SU-DHL-6 (cell line): ENCODE data around the gene CYP4F22.
"Not testable (repeated sequence)": the region's sequence is repeated elsewhere in the genome, so short reads cannot be mapped to it uniquely, and the experiment has no call there.

ENCODE experiments used
- H2AFZ ChIP-seq: fragments of 200-600 bp; sonication (generic); 2 replicates; pipeline ENCODE4 v1.6.1; 2014; ENCODE audit warnings: low read depth, mild to moderate bottlenecking, moderate library complexity, mixed read lengths, antibody characterized with exemption, low read length; ENCODE audit not compliant: severe bottlenecking
- H3F3A ChIP-seq: fragments of 200-600 bp; shearing (Covaris generic); 2 replicates; pipeline ENCODE4 v1.6.0; 2016; ENCODE audit warnings: antibody characterized with exemption, mild to moderate bottlenecking; ENCODE audit not compliant: insufficient read depth
- H3K27ac ChIP-seq: fragments of 200-600 bp; sonication (generic); 2 replicates; pipeline ENCODE4 v1.5.1; 2016; ENCODE audit warnings: low read depth, mild to moderate bottlenecking, low read length, moderate library complexity, mixed read lengths
- H3K27me3 ChIP-seq: fragments of 200-600 bp; sonication (generic), shearing (Covaris generic); 2 replicates; pipeline ENCODE4 v1.6.0; 2014; ENCODE audit warnings: mild to moderate bottlenecking, low read length
- H3K36me3 ChIP-seq: fragments of 200-600 bp; sonication (generic); 2 replicates; pipeline ENCODE4 v1.6.1; 2014; ENCODE audit warnings: mild to moderate bottlenecking, low read length, mixed read lengths
- H3K4me2 ChIP-seq: fragments of 300-600, 200-600 bp; shearing (Covaris generic), sonication (generic); 2 replicates; pipeline ENCODE4 v1.6.0; 2014; ENCODE audit warnings: low read length, low read depth, mild to moderate bottlenecking; ENCODE audit not compliant: poor library complexity, severe bottlenecking
- H3K4me3 ChIP-seq: fragments of 200-600 bp; sonication (generic); 2 replicates; pipeline ENCODE4 v1.5.1; 2014; ENCODE audit warnings: antibody characterized with exemption, low read length, mild to moderate bottlenecking, mixed read lengths; ENCODE audit not compliant: insufficient read depth, poor library complexity, severe bottlenecking
- H3K79me2 ChIP-seq: fragments of 200-600 bp; sonication (generic); 2 replicates; pipeline ENCODE4 v1.6.1; 2014; ENCODE audit warnings: mild to moderate bottlenecking, low read length, moderate library complexity; ENCODE audit not compliant: insufficient read depth
- H3K9ac ChIP-seq: fragments of 200-600 bp; sonication (generic); 2 replicates; pipeline ENCODE4 v1.7.0; 2014; ENCODE audit warnings: mild to moderate bottlenecking, low read length
- H3K9me2 ChIP-seq: fragments of 200-600 bp; sonication (generic); replicated peaks from 2 replicates; pipeline ENCODE4 v1.6.1; 2014; ENCODE audit warnings: low read length; ENCODE audit not compliant: insufficient read depth
- H3K9me3 ChIP-seq: fragments of 200-600 bp; sonication (generic); 2 replicates; pipeline ENCODE4 v1.6.1; 2014; ENCODE audit warnings: low read length, mixed read lengths; ENCODE audit not compliant: insufficient read depth
- H4K20me1 ChIP-seq: fragments of 200-600 bp; sonication (generic); 2 replicates; pipeline ENCODE4 v1.6.1; 2014; ENCODE audit warnings: low read depth, mild to moderate bottlenecking, antibody characterized with exemption, low read length, moderate library complexity, mixed read lengths
- EZH2phosphoT487 ChIP-seq: fragments of 200-600 bp; sonication (generic), shearing (Covaris generic); conservative IDR thresholded peaks from 2 replicates; pipeline ENCODE4 v1.6.1; 2018; ENCODE audit warnings: mild to moderate bottlenecking, antibody characterized with exemption, low read length, moderate library complexity, mixed read lengths
- TF ChIP-seq, protein P1 (sequence below): fragments of 200-600 bp; sonication (generic); IDR thresholded peaks from one replicate; pipeline ENCODE4 v1.5.1; 2017; ENCODE audit warnings: antibody characterized with exemption, mild to moderate bottlenecking, low read length, moderate library complexity; ENCODE audit not compliant: insufficient read depth, poor library complexity, severe bottlenecking

CYP4F22 gene

DNA sequence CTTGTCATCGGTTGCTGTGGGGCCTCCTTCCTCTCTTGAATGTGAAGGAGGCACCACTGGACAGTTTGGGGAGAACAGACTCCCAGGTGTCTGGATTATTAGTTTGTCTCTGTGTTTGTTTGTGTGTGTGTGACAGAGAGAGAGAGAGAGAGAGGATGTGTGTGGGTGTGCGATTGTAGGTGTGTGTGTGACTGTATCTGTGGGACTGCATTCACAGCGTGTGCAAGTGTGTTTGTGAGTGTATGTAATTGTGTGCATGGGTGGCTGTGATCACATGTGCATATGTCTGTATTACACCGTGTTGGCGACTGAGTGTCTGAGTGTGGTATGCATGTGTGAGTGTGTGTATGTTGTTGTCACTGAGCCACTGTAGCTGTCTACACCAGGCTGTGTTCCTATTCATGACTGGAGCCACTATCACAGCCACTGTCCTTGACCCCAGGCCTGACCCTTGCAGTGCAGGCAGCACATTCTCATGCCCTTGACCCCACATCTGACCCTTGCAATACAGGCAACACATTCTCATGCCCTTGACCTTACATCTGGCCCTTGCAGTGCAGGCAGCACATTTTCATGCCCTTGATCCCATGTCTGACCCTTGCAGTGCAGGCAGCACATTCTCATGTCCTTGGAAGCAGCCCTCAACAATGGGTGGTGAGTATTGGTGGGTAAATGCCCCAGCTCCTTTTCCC, 81.6 kb downstream of the CYP4F22 start:
- Histone ChIP-seq H3K4me2 (no peak overlapping the region), H3K27me3 (no peaks in the 10 kb centered on the region), H3K9me2 (no peaks in the 10 kb centered on the region), H3K79me2 (no peaks in the 10 kb centered on the region), H3K9ac (no peak overlapping the region), H3F3A (no peaks in the 10 kb centered on the region), H2AFZ (no peak overlapping the region), H4K20me1 (no peaks in the 10 kb centered on the region), H3K4me3 (no peak overlapping the region), H3K9me3 (no peaks in the 10 kb centered on the region), H3K27ac (no peak overlapping the region), H3K36me3 (no peaks in the 10 kb centered on the region)
- TF ChIP-seq, protein P1, sequence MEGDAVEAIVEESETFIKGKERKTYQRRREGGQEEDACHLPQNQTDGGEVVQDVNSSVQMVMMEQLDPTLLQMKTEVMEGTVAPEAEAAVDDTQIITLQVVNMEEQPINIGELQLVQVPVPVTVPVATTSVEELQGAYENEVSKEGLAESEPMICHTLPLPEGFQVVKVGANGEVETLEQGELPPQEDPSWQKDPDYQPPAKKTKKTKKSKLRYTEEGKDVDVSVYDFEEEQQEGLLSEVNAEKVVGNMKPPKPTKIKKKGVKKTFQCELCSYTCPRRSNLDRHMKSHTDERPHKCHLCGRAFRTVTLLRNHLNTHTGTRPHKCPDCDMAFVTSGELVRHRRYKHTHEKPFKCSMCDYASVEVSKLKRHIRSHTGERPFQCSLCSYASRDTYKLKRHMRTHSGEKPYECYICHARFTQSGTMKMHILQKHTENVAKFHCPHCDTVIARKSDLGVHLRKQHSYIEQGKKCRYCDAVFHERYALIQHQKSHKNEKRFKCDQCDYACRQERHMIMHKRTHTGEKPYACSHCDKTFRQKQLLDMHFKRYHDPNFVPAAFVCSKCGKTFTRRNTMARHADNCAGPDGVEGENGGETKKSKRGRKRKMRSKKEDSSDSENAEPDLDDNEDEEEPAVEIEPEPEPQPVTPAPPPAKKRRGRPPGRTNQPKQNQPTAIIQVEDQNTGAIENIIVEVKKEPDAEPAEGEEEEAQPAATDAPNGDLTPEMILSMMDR: no peak
- no peak for TF ChIP-seq EZH2phosphoT487

DNA sequence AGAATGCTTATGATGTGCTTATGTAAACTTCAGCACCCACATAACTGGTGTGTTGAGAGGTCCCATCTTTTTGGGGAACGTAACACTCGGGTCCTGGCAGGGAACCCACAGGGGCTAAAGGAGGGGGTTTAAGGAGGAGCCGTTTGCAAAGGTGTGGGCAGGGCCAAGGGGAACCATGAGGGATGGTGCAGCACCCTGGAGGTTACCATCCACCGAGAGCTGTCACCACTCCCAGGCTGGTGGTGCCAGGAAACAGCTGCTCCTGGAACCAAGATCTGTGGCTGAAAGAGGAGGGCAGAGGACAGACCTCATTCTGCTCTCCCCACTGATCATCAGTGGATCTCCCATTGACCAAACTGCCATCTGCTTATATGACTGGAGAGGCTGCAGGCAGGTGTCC, 83.5 kb downstream of the CYP4F22 start:
- no peaks in the 10 kb centered on the region for H3K9me3 ChIP-seq
- H3K9me2 ChIP-seq: no peaks in the 10 kb centered on the region
- H3K4me2 ChIP-seq: no peak overlapping the region
- H3F3A ChIP-seq: no peaks in the 10 kb centered on the region
- no peaks in the 10 kb centered on the region for H3K36me3 ChIP-seq
- H3K4me3 ChIP-seq: no peak overlapping the region
- no peaks in the 10 kb centered on the region for H3K27me3 ChIP-seq
- H3K79me2 ChIP-seq: no peaks in the 10 kb centered on the region
- H2AFZ ChIP-seq: no peak overlapping the region
- H4K20me1 ChIP-seq: no peaks in the 10 kb centered on the region
- no peak overlapping the region for H3K27ac ChIP-seq
- no peak overlapping the region for H3K9ac ChIP-seq
- TF ChIP-seq, protein P1: no peak
- TF ChIP-seq EZH2phosphoT487: no peak

DNA sequence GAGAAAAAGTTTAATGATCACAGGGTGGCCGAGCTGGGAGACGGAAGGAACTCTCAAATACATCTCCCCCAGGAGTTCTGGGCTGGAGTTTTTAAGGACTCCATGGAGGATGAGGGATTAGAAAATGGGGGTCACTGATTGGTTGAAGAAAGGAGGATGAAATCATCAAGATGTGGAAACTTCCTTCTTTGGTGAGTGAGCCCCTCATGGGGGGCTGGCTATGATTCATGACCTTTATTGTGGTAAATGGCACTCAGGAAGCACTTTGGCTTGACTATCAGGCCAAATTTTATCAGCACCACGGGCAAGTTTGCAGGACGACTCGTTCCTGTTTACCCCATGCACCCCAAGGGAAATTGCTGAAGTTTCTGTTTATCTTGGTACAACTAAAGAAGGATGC, 84.2 kb downstream of the CYP4F22 start:
- not testable (repeated sequence) for H3K27ac ChIP-seq, H3K27me3 ChIP-seq, H3F3A ChIP-seq, H2AFZ ChIP-seq, H3K79me2 ChIP-seq, H3K9ac ChIP-seq, H4K20me1 ChIP-seq, H3K9me3 ChIP-seq, H3K4me2 ChIP-seq, H3K36me3 ChIP-seq, H3K4me3 ChIP-seq, H3K9me2 ChIP-seq

DNA sequence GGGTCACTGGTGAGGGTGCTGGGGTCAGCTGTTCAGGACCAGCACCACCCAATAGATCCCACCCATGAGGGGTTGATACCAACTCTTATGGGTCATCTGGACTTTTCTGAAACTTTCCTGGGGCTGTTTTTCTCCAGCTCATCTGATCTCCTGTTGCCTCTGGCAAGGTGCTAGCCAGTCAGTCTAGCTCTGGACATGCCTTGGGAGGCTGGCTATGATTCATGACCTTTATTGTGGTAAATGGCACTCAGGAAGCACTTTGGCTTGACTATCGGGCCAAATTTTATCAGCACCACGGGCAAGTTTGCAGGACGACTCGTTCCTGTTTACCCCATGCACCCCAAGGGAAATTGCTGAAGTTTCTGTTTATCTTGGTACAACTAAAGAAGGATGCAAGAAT, 85.4 kb downstream of the CYP4F22 start:
- not testable (repeated sequence) for H3K27me3 ChIP-seq, H3K9ac ChIP-seq, H3K4me3 ChIP-seq, H3F3A ChIP-seq, H2AFZ ChIP-seq, H3K9me3 ChIP-seq, H3K27ac ChIP-seq, H3K79me2 ChIP-seq, H3K4me2 ChIP-seq, H3K9me2 ChIP-seq, H4K20me1 ChIP-seq, H3K36me3 ChIP-seq
